Posterior cingulate gyrus (tissue), 11 donors: ENCODE data around the gene XKRX.
A peak's percentile ranks its signal among the peaks of the same experiment; 100 is the strongest.

Experiments used
- DNase-seq, 10 donors: peaks; one replicate each; pipeline versions ENCODE4 v3.0.0 to v3.0.0-alpha.2; 2020 to 2021; ENCODE audit warnings: mixed read lengths in 3 of 10
- intact Hi-C: fragments of 100-400 bp; cut with DNase I; formaldehyde crosslinking; loops from one replicate; pipeline ENCODE4 v1.15.1; 2023

XKRX gene

DNA sequence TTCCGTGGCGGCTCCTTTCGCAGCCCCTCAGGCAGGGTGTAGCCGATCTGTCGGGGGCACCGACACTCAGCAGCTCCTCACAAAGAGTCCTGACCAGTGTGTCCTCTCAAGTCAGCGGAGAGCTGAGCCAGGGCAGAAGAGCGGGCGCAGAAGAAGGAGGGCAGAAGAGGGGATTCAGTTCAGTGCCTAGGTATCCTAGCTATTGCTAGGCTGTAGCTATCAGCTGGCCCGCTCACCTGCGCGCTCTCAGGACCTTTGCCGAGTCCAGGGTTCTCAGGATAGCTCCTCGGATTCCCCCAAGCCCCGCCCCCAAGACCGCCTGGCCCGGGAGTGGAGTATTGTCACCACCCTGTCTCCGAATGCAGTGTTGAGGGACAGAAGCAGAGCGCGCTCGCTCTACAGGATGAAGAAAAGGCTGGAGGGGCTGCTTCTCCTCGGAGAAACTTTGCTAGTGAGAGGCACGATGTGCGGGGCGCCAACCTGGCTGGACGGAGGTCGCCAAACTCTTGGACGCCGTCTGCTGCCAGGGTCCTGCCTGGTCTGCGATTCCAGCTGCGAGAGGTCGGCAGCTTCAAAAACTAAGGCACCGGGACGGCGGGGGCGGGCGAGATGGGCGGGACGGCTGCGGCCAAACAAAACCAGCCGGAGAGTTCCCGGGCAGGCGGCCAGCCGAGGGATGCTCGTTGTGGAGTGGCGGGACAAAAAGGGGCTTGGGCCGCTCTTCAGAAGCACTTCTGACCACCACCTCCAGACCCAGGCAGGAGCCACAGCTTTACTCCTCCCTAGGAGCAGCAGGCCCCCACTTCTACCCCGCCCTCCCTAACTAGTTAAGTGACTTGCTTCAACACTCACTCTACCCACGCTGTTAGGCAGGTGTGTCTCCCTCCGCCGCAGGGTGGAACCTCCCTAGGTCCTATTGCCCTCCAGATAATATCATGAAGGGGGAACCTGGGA is at the start of gene XKRX:
Gene XKRX, minus strand, starts transcription at position 258 of the 954 bp plus-strand sequence. CDS start 613 bp downstream, outside the sequence.
- peak in 6 of 10 donors; percentile 6 to 80 (median 44) for DNase-seq

GRCh38 chrX:100976211-100976610 is 47.5 kb upstream of the XKRX start:
- intact Hi-C loops = no loop called here
- DNase-seq = no peak

More for the DNA sequence above, at the start of gene XKRX:
- intact Hi-C loops = no loop called here

GRCh38 chrX:100975212-100975611 is 46.5 kb upstream of the XKRX start:
- DNase-seq = no peak
- intact Hi-C loops = no loop called here

- intact Hi-C loops = no loop called here
- no peak for DNase-seq
Observed at GRCh38 chrX:100973411-100973810, 44.7 kb upstream of the XKRX start.

GRCh38 chrX:100969936-100970335 is 41.2 kb upstream of the XKRX start:
- intact Hi-C loops = no loop called here
- no peak for DNase-seq

DNA sequence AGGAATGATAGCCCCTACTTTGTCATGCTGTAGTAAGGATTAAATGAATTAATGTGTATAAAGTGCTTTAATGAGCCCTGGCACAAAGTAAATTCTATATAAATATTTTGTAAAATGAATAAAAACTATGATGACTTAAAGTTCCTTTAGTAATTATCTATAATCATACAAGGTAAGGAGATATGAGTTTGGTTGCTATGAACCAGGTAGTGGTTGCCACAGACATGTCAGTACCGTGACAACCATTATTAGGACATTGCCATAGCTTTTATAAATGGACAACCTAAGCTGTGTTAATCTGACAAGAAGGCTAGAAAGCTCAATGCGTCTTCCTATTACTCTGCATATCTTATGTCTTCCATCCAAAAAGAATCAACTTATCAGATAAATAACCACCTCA is 40.7 kb upstream of the XKRX start, which contains the start of gene ARL13A:
Gene ARL13A, plus strand, starts transcription at position 301 of the 400 bp plus-strand sequence. CDS start 3,982 bp downstream, outside the sequence.
- DNase-seq = no peak
- intact Hi-C loops = no loop called here

- DNase-seq = no peak
- intact Hi-C loops = no loop called here
Observed at GRCh38 chrX:100964362-100964761, 35.6 kb upstream of the XKRX start.

DNA sequence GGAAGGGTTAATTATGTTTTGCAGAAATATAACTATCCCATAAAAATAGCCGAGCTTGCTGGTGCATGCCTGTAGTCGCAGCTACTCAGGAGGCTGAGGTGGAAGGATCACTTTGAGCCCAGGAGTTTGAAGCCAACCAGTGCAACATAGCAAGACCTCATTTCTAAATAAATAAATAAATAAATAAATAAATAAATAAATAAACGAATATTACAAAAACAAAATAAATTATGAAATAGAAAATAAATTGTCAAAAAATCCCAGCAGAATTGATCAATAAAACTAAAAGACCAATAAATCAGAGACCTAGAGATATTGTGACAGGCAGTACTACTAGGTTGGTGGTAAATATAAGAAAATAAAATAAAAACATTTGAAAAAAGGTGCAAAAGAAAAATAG is 34.1 kb upstream of the XKRX start:
- intact Hi-C loops = no loop called here
- no peak for DNase-seq

- intact Hi-C loops = no loop called here
- no peak for DNase-seq
Observed at GRCh38 chrX:100948557-100948956, 19.8 kb upstream of the XKRX start.

DNA sequence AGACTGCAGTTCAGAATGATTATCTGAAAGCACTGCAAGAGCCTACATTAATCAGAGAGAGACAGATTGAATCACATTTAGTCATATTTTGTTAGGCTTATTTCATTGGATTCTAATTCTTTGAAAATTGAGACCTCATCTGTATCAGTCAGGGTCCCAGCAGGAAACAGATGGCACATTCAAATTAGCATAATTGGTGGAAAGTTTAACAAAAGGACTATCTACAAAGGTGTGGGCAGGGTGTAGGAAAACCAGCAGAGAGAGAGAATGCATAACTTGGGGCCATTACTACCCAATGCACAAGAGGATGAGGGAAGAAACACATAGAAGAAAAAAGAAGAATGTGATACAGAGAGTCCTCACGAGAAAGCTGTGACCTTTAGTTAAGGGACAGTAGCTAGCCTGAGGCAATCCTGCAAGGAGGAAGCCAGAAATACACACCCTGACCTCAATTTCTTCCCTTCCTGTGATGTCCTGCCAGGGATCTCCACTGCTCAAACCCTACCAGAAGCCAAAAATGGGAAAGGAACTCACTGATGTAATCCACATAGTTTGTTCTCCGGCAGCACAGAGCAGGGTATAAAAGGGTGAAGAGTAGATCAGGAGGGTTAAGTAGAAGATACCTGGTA is 17.7 kb upstream of the XKRX start:
- no peak for DNase-seq
- intact Hi-C loops = no loop called here

- no peak for DNase-seq
- intact Hi-C loops = no loop called here
Observed at GRCh38 chrX:100944601-100945000, 15.9 kb upstream of the XKRX start.

- DNase-seq = no peak
Observed at GRCh38 chrX:100939333-100939732, 10.6 kb upstream of the XKRX start.

GRCh38 chrX:100935767-100936166 is 7.0 kb upstream of the XKRX start:
- DNase-seq = no peak
- intact Hi-C loops = no loop called here

More at GRCh38 chrX:100939333-100939732, 10.6 kb upstream of the XKRX start:
- intact Hi-C loops = no loop called here

DNA sequence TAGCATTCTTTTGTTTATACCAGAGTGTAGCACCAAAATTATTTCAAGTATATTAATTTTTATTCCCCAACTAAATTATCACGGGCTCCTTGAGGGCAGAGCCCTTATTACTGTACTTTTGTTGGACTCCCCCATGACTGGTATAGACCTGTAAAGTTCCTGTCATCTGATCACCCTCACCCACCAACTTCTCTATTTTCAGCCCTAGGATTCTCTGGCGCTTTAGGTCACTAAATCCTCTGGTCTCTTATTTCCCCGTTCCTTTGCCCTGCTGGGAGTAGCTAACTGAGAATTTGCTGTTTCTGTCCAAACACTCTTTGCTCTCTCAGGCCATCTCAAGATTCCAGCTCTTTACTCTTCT is 3.2 kb upstream of the XKRX start:
- intact Hi-C loops = no loop called here
- no peak for DNase-seq

DNA sequence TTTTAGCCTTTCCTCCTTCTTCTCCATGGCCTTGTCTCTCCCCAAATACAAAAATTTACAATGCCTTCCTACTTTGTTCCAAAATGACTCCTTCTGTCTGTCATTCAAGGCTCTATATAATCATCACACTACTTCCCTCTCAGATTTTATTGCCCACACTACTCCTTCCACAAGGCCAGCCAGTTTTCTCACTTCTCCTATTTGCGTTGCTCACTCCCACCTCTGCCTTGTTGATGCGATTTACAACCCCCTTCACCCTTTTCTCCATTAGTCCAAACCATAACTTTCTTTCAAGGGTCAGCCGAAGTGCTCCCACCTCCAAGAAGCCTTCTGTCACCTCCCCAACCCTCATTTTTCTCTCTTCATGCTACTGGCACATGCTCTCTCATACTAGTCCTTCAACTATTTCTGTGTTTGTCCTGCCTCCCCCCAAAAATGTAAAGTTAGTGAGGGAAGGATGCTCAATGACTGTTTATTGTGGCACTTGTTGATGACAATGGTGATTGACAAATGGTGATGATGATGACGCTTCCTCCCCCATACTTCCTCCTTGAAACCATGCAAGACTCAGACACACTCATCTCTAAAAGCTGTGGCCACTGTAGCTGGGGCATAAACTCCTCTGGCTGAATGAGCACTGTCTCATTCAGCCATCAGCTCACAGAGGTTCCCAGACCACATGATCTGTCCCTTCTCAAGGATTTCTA is 2.7 kb upstream of the XKRX start:
- DNase-seq = no peak

GRCh38 chrX:100926453-100926852 is 2.3 kb downstream of the XKRX start:
- DNase-seq = no peak
- intact Hi-C loops = no loop called here

More for the DNA sequence above, 2.7 kb upstream of the XKRX start:
- intact Hi-C loops = no loop called here

- intact Hi-C loops = no loop called here
- DNase-seq = no peak
Observed at GRCh38 chrX:100924375-100924774, 4.3 kb downstream of the XKRX start.

DNA sequence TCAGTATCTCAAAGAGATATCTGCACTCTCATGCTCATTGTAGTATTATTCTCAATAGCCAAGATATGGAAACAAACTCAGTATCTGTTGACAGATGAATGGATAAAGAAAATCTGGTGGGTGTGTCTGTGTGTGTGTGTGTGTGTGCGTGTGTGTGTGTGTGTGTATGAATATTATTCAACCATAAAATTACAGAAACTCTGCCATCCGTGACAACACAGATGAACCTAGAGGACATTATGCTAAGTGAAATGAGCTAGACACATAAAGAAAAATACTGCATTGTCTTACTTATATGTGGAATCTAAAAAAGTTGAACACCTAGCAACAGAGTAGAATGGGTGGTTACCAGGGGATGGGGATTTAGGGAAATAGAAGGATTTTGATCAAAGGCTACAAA is 13.2 kb downstream of the XKRX start:
- DNase-seq = no peak
- intact Hi-C loops = no loop called here

DNA sequence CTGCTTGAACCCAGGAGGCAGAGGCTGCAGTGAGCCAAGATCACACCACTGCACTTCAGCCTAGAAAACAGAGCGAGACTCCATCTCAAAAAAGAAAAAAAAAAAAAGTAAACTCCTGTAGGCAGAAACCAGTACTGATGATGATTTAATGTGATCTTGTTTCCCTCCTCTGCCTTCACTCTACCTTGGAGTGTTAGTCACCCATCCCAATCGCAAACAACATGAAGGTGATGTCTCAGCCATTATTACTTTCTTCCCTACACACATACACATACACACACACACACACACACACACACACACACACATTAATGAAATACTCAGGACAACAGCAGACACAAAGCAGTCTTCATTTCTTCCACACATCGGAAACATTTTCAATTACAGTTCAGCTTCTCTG is 15.6 kb downstream of the XKRX start:
- intact Hi-C loops = no loop called here

DNA sequence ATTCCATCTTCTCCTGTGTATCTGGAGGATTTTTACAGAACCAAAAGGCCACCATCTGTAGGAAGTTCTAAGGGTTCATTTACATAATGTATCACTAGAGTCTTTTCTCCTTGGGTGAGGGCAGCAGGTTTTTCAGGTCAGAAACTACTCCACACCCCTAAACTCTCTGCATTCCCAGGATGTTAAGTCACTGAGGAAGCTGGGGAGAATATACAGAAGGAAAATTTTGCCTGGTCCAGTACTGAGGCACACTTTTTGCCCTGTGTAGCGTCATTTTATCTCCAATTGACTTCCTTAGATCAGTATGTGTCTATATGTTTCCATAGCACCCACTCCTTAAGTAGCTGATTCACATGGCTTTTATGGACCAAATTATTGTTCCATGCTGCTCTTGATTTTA is 17.0 kb downstream of the XKRX start:
- intact Hi-C loops = no loop called here
- no peak for DNase-seq

More for the DNA sequence above, 15.6 kb downstream of the XKRX start:
- no peak for DNase-seq

DNA sequence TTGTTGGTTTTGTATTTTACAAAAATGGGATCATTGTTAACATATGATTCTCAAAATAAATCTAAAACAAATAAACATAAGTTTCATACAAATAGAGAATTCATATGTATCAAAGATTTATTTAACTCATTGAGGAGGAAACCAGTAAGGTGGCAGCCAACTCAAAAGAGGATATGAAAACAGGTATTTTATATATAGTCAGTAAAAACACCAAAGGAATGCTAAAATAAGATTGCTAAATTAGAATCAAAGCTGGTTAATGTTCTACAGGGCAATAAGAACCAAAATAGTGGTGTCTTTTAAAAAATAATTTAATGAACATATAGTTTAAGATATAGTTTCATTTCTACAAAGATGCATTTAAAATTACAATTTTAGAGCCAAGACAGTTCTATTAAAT is 23.1 kb downstream of the XKRX start:
- no peak for DNase-seq
- intact Hi-C loops = no loop called here
